Measurements from ENCODE around the gene DHRS13. TPM values are rescaled to one million over a fixed set of nuclear protein-coding genes. Genes with fewer than 3 reads are reported as not detected.

The DHRS13 gene
- total RNA-seq, 2 experiments from 2014 or later = 20.1 to 20.9 TPM

DNA sequence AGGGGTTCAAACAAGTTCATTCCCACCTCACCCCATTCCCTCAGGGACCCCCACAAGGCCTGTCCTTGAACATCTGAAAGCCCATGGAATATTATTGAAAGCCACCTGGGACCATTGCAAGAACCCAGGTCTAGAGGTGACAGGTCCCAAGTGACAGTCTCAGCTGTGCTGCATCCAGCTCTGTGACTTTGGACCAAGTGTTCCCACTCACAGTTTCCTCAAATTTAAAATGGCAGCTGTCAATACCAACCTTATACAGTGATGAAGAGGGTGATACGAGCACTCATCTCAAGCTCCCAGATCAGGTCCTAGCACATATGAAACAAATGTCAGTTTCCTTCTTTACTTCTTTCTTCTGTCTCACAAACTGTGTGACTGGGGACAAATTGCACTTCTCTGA, 38.9 kb downstream of the DHRS13 start:
- DNase-seq = no peak
- Mint-ChIP-seq H3K9me3 (no peaks in the 10 kb centered on the region), H3K4me1 (ENCODE audit: low read depth) (no peaks in the 10 kb centered on the region), H3K36me3 (ENCODE audit: low read depth) (peaks cover 5% of the 10 kb centered on the region), H3K4me3 (no peak overlapping the region), H3K27ac (no peak overlapping the region), H3K27me3 (ENCODE audit: low read depth) (no peaks in the 10 kb centered on the region)
- intact Hi-C loops (cut with micrococcal nuclease) = no loop called here
- CTCF ChIA-PET = interaction anchor here (1.4 to 5.1 kb wide), 2 partner anchors 15 to 31 kb away, joined by 6 to 39 read pairs; no protein-coding TSS in a partner anchor

DNA sequence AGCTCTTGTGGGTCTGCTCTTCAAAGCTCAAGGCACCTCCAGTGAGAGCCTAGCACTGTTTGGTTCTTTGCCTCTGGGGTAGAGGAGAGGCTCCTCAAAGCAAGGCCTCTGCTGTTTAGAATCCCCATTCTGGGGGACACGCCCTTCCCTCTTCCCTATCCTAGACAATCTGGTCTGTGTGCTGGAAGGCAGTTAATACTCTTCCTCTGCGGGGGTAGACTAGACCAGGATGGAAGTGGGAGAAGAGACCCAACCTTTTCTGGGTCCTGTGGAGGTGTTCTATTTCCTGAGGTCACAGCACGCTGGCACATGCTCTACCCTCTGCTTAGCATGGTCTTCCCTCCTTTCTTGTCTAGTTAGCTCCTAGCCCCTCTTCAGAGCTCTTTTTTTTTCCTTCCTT, 40.3 kb downstream of the DHRS13 start:
- intact Hi-C loops (cut with micrococcal nuclease) = no loop called here
- CTCF ChIA-PET = interaction anchor here (0.9 to 5.1 kb wide), 3 partner anchors 13 to 98 kb away, joined by 3 to 39 read pairs (median 4); partner anchors contain the start of gene DHRS13
- Mint-ChIP-seq H3K4me1 (ENCODE audit: low read depth) (peaks cover 10% of the 10 kb centered on the region), H3K9me3 (no peaks in the 10 kb centered on the region), H3K27me3 (ENCODE audit: low read depth) (no peaks in the 10 kb centered on the region), H3K4me3 (no peak overlapping the region), H3K27ac (no peak overlapping the region), H3K36me3 (ENCODE audit: low read depth) (peaks cover 16% of the 10 kb centered on the region)
- no peak for DNase-seq

DNA sequence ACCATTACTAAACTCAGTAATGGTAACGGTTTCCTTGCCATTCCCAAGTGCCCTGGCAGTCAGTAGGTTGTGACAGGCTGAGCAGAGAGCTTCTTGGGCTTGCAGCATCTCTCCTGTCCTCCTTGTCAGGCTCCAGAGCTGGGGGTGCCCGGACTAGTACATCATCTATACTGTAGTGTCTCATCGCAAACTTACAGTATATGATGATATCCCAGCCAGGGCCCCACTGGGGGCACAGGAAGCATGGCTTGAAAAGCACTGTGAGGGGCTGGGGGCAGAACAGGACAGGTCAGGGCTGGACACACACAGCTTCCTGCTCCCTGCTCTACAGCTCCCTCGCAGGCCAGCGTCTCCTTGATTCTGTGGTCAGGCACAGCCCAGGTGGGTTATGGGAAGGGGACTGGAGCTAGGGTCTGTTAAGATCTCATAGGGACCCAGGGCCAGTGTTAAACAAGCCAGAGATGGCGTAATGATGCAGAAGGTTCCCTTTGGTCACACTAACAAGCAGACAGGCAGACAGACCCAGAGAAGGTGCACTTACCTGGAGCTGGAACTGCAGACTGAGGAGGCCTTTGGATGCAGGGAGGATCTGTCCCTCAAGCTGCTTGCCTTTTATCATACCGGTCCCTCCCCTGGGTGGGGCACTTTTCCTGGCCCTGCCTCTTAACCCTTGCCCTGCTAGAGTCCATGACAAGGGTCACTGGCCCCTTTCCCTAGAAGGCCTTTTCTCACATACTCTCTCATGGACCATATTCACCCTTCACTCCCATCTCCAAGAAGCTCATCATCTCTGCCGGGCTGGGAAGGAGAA, 41.3 kb downstream of the DHRS13 start:
- Mint-ChIP-seq H3K36me3 (ENCODE audit: low read depth) (peaks cover 21% of the 10 kb centered on the region), H3K27me3 (ENCODE audit: low read depth) (no peaks in the 10 kb centered on the region), H3K4me3 (no peak overlapping the region), H3K27ac (no peak overlapping the region), H3K9me3 (no peaks in the 10 kb centered on the region), H3K4me1 (ENCODE audit: low read depth) (peaks cover 17% of the 10 kb centered on the region)
- CTCF ChIA-PET = interaction anchor here (0.6 to 5.1 kb wide), 5 partner anchors 12 to 101 kb away, joined by 3 to 39 read pairs (median 4); no protein-coding TSS in a partner anchor
- DNase-seq = no peak
- intact Hi-C loops (cut with micrococcal nuclease) = no loop called here

- Mint-ChIP-seq H3K9me3 (no peaks in the 10 kb centered on the region), H3K27ac (peak overlapping the region; percentile 16), H3K4me1 (ENCODE audit: low read depth) (peaks cover 25% of the 10 kb centered on the region), H3K27me3 (ENCODE audit: low read depth) (no peaks in the 10 kb centered on the region), H3K36me3 (ENCODE audit: low read depth) (peaks cover 23% of the 10 kb centered on the region), H3K4me3 (no peak overlapping the region)
- CTCF ChIA-PET = interaction anchor here (0.9 to 5.1 kb wide), 4 partner anchors 11 to 97 kb away, joined by 3 to 39 read pairs (median 3); partner anchors contain the start of gene FAM222B
- no peak for DNase-seq
- intact Hi-C loops (cut with micrococcal nuclease) = no loop called here
These were observed 42.5 kb downstream of the DHRS13 start for GRCh38 chr17:28860363-28860808.

GRCh38 chr17:28858801-28859355, 44.0 kb downstream of the DHRS13 start:
- Mint-ChIP-seq H3K4me3 (no peak overlapping the region), H3K36me3 (ENCODE audit: low read depth) (peaks cover 23% of the 10 kb centered on the region), H3K27me3 (ENCODE audit: low read depth) (no peaks in the 10 kb centered on the region), H3K27ac (no peak overlapping the region), H3K9me3 (no peaks in the 10 kb centered on the region), H3K4me1 (ENCODE audit: low read depth) (peaks cover 25% of the 10 kb centered on the region)
- no peak for DNase-seq
- CTCF ChIA-PET = interaction anchor here (0.6 to 2.3 kb wide), 4 partner anchors 10 to 139 kb away, joined by 3 to 11 read pairs (median 3); partner anchors contain the start of genes FAM222B and RPL23A
- intact Hi-C loops (cut with micrococcal nuclease) = no loop called here

DNA sequence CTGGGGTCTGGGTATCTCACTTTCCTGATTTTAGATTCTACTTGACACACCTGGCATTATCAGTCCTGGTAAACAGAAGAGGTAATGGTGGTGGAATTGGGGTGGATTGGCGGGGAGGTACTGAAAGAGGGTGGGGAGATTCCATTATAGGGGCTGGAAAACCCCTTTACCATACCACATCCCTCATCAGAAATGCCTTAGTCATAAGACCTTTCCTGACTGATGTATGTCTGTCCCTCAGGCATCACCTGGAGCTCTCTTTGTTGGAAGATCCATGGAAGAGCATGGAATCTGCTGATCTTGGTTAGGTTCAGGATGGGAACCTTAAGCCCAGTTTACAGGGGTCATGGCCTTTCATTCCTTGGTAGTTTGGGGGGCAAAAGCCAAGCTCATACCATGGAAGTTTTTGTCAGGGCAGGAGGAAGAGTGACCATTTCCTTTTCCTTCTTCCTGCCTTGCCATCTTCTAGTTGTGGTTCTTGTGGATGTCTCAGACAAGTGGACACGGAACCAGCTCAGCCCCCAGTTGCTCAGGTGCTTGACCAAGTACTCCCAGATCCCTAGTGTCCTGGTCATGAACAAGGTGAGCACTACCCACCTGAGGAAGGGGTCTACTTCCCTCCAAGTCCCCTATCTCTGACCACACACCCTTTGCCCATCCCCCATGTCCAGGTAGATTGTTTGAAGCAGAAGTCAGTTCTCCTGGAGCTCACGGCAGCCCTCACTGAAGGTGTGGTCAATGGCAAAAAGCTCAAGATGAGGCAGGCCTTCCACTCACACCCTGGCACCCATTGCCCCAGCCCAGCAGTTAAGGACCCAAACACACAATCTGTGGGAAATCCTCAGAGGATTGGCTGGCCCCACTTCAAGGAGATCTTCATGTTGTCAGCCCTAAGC, 44.7 kb downstream of the DHRS13 start:
- CTCF ChIA-PET = interaction anchor here (1.1 to 2.3 kb wide), 3 partner anchors 9 to 94 kb away, joined by 3 to 11 read pairs (median 5); no protein-coding TSS in a partner anchor
- intact Hi-C loops (cut with micrococcal nuclease) = no loop called here
- DNase-seq = no peak
- H3K9me3 Mint-ChIP-seq = no peaks in the 10 kb centered on the region
- peaks cover 25% of the 10 kb centered on the region for H3K4me1 Mint-ChIP-seq (ENCODE audit: low read depth)
- no peak overlapping the region for H3K4me3 Mint-ChIP-seq
- peak overlapping the region; percentile 57 for H3K27ac Mint-ChIP-seq
- peaks cover 23% of the 10 kb centered on the region for H3K36me3 Mint-ChIP-seq (ENCODE audit: low read depth)
- H3K27me3 Mint-ChIP-seq (ENCODE audit: low read depth) = no peaks in the 10 kb centered on the region

DNA sequence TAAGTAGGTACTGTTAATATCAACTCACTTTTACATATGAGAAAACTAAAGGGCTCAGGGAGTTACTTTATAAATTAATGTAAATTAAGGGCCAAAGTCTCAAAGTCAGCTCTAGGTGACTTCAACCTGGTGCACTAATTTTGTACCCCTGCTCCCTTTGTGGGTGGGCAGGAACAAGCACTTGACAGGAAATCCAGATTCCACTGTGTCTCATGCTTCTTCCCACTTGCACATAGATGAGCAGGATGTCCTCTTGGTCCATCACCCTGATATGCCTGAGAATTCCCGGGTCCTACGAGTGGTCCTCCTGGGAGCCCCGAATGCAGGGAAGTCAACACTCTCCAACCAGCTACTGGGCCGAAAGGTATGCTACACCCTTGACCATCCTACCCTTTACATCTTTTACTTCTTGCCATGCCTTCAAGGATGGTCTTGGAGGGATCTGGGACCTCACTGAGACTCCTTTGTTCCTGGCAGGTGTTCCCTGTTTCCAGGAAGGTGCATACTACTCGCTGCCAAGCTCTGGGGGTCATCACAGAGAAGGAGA, 46.8 kb downstream of the DHRS13 start:
- intact Hi-C loops (cut with micrococcal nuclease) = no loop called here
- no peaks in the 10 kb centered on the region for H3K27me3 Mint-ChIP-seq (ENCODE audit: low read depth)
- peaks cover 21% of the 10 kb centered on the region for H3K36me3 Mint-ChIP-seq (ENCODE audit: low read depth)
- H3K27ac Mint-ChIP-seq = peak overlapping the region; percentile 56
- CTCF ChIA-PET = interaction anchor here (0.6 to 1.9 kb wide), 7 partner anchors 9 to 129 kb away, joined by 3 to 8 read pairs (median 4); partner anchors contain the start of gene DHRS13
- peaks cover 25% of the 10 kb centered on the region for H3K4me1 Mint-ChIP-seq (ENCODE audit: low read depth)
- H3K4me3 Mint-ChIP-seq = peak overlapping the region; percentile 79
- DNase-seq = no peak
- no peaks in the 10 kb centered on the region for H3K9me3 Mint-ChIP-seq

DNA sequence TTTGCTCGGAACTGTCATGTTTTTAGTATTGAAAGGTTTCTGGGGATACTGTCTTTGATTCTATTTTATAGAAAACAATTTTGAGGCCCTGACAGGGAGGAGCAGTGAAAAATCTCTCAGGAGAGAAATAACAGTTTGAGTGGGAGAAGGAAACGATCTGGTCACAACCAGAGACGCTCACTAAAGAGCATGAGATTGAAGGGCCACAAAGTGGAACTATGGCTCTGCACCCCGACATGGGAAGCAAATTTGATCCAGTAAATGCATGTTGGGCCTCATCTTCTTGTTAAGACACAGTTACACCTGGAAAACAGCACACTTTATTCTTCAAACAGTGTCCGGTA, 47.6 kb downstream of the DHRS13 start:
- Mint-ChIP-seq H3K4me1 (ENCODE audit: low read depth) (peaks cover 25% of the 10 kb centered on the region), H3K27me3 (ENCODE audit: low read depth) (no peaks in the 10 kb centered on the region), H3K4me3 (peak overlapping the region; percentile 79), H3K9me3 (no peaks in the 10 kb centered on the region), H3K27ac (peak overlapping the region; percentile 87), H3K36me3 (ENCODE audit: low read depth) (peaks cover 21% of the 10 kb centered on the region)
- CTCF ChIA-PET = interaction anchor here (1.5 to 1.9 kb wide), 2 partner anchors 47 to 57 kb away, joined by 3 to 8 read pairs; partner anchors contain the start of gene DHRS13
- DNase-seq = no peak
- intact Hi-C loops (cut with micrococcal nuclease) = loop anchor here (2.0 kb wide), 1 partner anchor 45 kb away; no protein-coding TSS in a partner anchor

- H3K36me3 Mint-ChIP-seq (ENCODE audit: low read depth) = peaks cover 21% of the 10 kb centered on the region
- peak within 1 kb of the TSS; percentile 79 for H3K4me3 Mint-ChIP-seq
- CTCF ChIA-PET = interaction anchor here (0.7 to 1.9 kb wide), 2 partner anchors 48 to 106 kb away, joined by 3 to 8 read pairs; partner anchors contain the start of gene DHRS13
- peak; percentile 93 for DNase-seq
- intact Hi-C loops (cut with micrococcal nuclease) = loop anchor here (1.0 to 2.0 kb wide), 5 partner anchors 12 to 98 kb away; partner anchors contain the start of genes FAM222B and FLOT2
- no peaks in the 10 kb centered on the region for H3K9me3 Mint-ChIP-seq
- peaks cover 25% of the 10 kb centered on the region for H3K4me1 Mint-ChIP-seq (ENCODE audit: low read depth)
- no peaks in the 10 kb centered on the region for H3K27me3 Mint-ChIP-seq (ENCODE audit: low read depth)
- H3K27ac Mint-ChIP-seq = peak within 1 kb of the TSS; percentile 87
These were observed 48.2 kb downstream of the DHRS13 start, which contains the start of gene ERAL1 for GRCh38 chr17:28854457-28855335. Gene ERAL1, plus strand, starts transcription at chr17:28855016. Its CDS starts 19 bp downstream, at chr17:28855035.

DNA sequence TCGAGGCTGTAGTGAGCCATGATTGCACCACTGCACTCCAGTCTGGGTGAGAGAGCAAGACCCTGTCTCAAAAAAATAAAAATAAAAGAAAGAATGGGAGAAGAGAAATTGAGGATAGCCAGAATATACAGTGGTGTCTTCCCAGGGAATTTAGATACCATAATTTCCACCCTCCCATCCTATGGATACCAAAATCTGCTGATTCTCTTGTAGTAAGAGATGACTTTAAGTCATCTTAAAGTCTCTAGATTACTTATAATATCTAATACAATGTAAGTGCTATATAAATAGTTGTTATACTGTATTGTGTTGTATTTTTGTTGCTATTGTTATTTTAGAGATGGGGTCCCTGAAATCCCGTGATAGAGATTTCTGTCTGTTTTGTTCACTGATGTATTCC, 49.6 kb downstream of the DHRS13 start:
- CTCF ChIA-PET = interaction anchor here (1.2 kb wide), 1 partner anchor 90 kb away, joined by 5 read pairs; no protein-coding TSS in a partner anchor
- no peaks in the 10 kb centered on the region for H3K9me3 Mint-ChIP-seq
- no peak overlapping the region for H3K27ac Mint-ChIP-seq
- intact Hi-C loops (cut with micrococcal nuclease) = no loop called here
- H3K27me3 Mint-ChIP-seq (ENCODE audit: low read depth) = no peaks in the 10 kb centered on the region
- H3K4me3 Mint-ChIP-seq = no peak overlapping the region
- no peak for DNase-seq
- H3K36me3 Mint-ChIP-seq (ENCODE audit: low read depth) = peaks cover 13% of the 10 kb centered on the region
- H3K4me1 Mint-ChIP-seq (ENCODE audit: low read depth) = peaks cover 23% of the 10 kb centered on the region

All from activated naive CD4-positive, alpha-beta T cell treated with anti-CD3 and anti-CD28 coated beads for 36 hours (primary cell).